ENCODE results near the gene HOXB5.

- TF ChIP-seq, protein P1, sequence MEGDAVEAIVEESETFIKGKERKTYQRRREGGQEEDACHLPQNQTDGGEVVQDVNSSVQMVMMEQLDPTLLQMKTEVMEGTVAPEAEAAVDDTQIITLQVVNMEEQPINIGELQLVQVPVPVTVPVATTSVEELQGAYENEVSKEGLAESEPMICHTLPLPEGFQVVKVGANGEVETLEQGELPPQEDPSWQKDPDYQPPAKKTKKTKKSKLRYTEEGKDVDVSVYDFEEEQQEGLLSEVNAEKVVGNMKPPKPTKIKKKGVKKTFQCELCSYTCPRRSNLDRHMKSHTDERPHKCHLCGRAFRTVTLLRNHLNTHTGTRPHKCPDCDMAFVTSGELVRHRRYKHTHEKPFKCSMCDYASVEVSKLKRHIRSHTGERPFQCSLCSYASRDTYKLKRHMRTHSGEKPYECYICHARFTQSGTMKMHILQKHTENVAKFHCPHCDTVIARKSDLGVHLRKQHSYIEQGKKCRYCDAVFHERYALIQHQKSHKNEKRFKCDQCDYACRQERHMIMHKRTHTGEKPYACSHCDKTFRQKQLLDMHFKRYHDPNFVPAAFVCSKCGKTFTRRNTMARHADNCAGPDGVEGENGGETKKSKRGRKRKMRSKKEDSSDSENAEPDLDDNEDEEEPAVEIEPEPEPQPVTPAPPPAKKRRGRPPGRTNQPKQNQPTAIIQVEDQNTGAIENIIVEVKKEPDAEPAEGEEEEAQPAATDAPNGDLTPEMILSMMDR (IDR thresholded peaks at IDR 0.05; ENCODE audit: low read length) = no peak
- TF ChIP-seq EZH2 (IDR thresholded peaks at IDR 0.05; ENCODE audit: borderline replicate concordance, low read length) = no peak
Measured at GRCh38 chr17:48615047-48615962, 21.7 kb upstream of the HOXB5 start, which contains the start of gene HOXB8.
